ENCODE results near the gene NCBP2. TPM values are rescaled to one million over a fixed set of nuclear protein-coding genes. Genes with fewer than 3 reads are reported as not detected.

NCBP2 gene
- total RNA-seq (2014; rRNA removed; shearing (Covaris generic)) (72.7 and 78.4 TPM in 2 replicates), polyA plus RNA-seq (2016; fragmentation: Nextera tagmentation; extraction: Ambion mirVana) (83.8 and 98.9 TPM in 2 replicates)
- long read RNA-seq, transcript NCBP2-201 (4 exons, 2,169 nt): major isoform, 64 of 85 reads
- long read RNA-seq, transcript NCBP2-205 (4 exons, 2,220 nt): minor isoform, 9 of 85 reads
- long read RNA-seq, transcript NCBP2-207 (4 exons, 1,133 nt): minor isoform, 5 of 85 reads
- long read RNA-seq, partial matches to known transcripts: 2 of 85 reads
- long read RNA-seq, other reads (novel, unspliced or antisense): 2 of 85 reads

DNA sequence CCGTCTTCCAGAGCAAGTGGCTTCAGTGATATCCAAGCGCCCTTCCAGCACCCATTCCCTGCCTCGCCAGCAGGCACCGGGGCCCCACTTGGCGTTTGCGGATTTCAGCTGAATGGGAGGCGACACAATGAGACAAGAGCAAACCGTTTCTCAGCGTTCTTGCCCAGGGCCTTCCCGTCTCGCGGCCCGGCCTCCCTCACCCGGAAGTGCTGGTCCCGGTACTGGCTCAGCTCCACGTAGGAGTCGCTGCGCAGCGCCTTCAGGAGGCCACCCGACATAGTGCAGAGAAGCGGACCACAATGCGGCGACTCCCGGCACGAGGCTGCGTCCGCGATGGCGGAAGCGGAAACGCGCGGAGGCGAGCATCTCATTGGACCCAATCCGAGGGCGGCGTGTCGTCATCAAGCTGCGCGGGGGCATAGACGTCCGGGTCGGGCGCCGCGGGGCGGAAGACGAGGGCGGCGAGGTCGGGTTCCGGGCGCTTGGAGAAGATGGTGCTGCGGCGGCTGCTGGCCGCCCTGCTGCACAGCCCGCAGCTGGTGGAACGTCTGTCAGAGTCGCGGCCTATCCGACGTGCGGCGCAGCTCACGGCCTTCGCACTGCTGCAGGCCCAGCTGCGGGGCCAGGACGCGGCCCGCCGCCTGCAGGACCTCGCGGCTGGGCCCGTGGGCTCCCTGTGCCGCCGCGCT, at the start of gene NCBP2:
TSS of gene NCBP2 (minus strand) at position 303 of the 689 bp plus-strand sequence. CDS start at position 278, 25 bp downstream.
- H3K9me3 Mint-ChIP-seq: no peaks in the 10 kb centered on the region; the same call in 2 of the 3 replicates
- Histone ChIP-seq H4K20me1 (replicated peaks; ENCODE audit: insufficient read depth) (peaks cover 18% of the 10 kb centered on the region), H3K27ac (ENCODE audit: low read depth) (peak within 1 kb of the TSS; percentile 100), H3F3A (replicated peaks; ENCODE audit: low read depth) (peaks cover 7% of the 10 kb centered on the region; the same call in 1 of the 2 replicates), H3K4me1 (ENCODE audit: insufficient read depth) (peaks cover 11% of the 10 kb centered on the region; the same call in 1 of the 2 replicates), H3K9me2 (ENCODE audit: insufficient read depth) (no peaks in the 10 kb centered on the region), H3K27me3 (ENCODE audit: insufficient read depth) (no peaks in the 10 kb centered on the region), H2AFZ (peak within 1 kb of the TSS; percentile 94), H3K4me2 (peak within 1 kb of the TSS; percentile 99), H3K36me3 (ENCODE audit: insufficient read depth) (peaks cover 21% of the 10 kb centered on the region), H3K79me2 (replicated peaks; ENCODE audit: insufficient read depth) (peaks cover 61% of the 10 kb centered on the region), H3K4me3 (peak within 1 kb of the TSS; percentile 99)
- peak within 1 kb of the TSS; percentile 98 for H3K27ac Mint-ChIP-seq
- H3K36me3 Mint-ChIP-seq (ENCODE audit: low read depth): peaks cover 39% of the 10 kb centered on the region
- peak; percentile 99 for DNase-seq (ENCODE audit: low spot score)
- peak within 1 kb of the TSS; percentile 99 for H3K4me3 Mint-ChIP-seq
- peak; percentile 94 for ATAC-seq
- peaks cover 22% of the 10 kb centered on the region; the same call in 2 of the 3 replicates for H3K4me1 Mint-ChIP-seq
- H3K27me3 Mint-ChIP-seq (ENCODE audit: insufficient read depth, low read depth, poor library complexity): peaks cover 20% of the 10 kb centered on the region
- TF ChIP-seq POLR2AphosphoS5 (IDR thresholded peaks at IDR 0.05; ENCODE audit: low read depth) (peak; percentile 95), STAT1 (IDR thresholded peaks at IDR 0.05; ENCODE audit: unreplicated experiment) (no peak), CREB1 (CRISPR knock-in tag; IDR thresholded peaks at IDR 0.05; ENCODE audit: low read depth) (peak; percentile 98), ZNF114 (CRISPR knock-in tag; IDR thresholded peaks at IDR 0.05) (no peak)
- TF ChIP-seq, protein P1, sequence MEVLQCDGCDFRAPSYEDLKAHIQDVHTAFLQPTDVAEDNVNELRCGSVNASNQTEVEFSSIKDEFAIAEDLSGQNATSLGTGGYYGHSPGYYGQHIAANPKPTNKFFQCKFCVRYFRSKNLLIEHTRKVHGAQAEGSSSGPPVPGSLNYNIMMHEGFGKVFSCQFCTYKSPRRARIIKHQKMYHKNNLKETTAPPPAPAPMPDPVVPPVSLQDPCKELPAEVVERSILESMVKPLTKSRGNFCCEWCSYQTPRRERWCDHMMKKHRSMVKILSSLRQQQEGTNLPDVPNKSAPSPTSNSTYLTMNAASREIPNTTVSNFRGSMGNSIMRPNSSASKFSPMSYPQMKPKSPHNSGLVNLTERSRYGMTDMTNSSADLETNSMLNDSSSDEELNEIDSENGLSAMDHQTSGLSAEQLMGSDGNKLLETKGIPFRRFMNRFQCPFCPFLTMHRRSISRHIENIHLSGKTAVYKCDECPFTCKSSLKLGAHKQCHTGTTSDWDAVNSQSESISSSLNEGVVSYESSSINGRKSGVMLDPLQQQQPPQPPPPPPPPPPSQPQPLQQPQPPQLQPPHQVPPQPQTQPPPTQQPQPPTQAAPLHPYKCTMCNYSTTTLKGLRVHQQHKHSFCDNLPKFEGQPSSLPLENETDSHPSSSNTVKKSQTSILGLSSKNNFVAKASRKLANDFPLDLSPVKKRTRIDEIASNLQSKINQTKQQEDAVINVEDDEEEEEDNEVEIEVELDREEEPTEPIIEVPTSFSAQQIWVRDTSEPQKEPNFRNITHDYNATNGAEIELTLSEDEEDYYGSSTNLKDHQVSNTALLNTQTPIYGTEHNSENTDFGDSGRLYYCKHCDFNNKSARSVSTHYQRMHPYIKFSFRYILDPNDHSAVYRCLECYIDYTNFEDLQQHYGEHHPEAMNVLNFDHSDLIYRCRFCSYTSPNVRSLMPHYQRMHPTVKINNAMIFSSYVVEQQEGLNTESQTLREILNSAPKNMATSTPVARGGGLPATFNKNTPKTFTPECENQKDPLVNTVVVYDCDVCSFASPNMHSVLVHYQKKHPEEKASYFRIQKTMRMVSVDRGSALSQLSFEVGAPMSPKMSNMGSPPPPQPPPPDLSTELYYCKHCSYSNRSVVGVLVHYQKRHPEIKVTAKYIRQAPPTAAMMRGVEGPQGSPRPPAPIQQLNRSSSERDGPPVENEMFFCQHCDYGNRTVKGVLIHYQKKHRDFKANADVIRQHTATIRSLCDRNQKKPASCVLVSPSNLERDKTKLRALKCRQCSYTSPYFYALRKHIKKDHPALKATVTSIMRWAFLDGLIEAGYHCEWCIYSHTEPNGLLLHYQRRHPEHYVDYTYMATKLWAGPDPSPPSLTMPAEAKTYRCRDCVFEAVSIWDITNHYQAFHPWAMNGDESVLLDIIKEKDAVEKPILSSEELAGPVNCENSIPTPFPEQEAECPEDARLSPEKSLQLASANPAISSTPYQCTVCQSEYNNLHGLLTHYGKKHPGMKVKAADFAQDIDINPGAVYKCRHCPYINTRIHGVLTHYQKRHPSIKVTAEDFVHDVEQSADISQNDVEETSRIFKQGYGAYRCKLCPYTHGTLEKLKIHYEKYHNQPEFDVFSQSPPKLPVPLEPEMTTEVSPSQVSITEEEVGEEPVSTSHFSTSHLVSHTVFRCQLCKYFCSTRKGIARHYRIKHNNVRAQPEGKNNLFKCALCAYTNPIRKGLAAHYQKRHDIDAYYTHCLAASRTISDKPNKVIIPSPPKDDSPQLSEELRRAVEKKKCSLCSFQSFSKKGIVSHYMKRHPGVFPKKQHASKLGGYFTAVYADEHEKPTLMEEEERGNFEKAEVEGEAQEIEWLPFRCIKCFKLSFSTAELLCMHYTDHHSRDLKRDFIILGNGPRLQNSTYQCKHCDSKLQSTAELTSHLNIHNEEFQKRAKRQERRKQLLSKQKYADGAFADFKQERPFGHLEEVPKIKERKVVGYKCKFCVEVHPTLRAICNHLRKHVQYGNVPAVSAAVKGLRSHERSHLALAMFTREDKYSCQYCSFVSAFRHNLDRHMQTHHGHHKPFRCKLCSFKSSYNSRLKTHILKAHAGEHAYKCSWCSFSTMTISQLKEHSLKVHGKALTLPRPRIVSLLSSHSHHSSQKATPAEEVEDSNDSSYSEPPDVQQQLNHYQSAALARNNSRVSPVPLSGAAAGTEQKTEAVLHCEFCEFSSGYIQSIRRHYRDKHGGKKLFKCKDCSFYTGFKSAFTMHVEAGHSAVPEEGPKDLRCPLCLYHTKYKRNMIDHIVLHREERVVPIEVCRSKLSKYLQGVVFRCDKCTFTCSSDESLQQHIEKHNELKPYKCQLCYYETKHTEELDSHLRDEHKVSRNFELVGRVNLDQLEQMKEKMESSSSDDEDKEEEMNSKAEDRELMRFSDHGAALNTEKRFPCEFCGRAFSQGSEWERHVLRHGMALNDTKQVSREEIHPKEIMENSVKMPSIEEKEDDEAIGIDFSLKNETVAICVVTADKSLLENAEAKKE (CRISPR knock-in tag; IDR thresholded peaks at IDR 0.05): no peak
- TF ChIP-seq, protein P2, sequence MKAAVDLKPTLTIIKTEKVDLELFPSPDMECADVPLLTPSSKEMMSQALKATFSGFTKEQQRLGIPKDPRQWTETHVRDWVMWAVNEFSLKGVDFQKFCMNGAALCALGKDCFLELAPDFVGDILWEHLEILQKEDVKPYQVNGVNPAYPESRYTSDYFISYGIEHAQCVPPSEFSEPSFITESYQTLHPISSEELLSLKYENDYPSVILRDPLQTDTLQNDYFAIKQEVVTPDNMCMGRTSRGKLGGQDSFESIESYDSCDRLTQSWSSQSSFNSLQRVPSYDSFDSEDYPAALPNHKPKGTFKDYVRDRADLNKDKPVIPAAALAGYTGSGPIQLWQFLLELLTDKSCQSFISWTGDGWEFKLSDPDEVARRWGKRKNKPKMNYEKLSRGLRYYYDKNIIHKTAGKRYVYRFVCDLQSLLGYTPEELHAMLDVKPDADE (IDR thresholded peaks at IDR 0.05): peak; percentile 90
- TF ChIP-seq, protein P3, sequence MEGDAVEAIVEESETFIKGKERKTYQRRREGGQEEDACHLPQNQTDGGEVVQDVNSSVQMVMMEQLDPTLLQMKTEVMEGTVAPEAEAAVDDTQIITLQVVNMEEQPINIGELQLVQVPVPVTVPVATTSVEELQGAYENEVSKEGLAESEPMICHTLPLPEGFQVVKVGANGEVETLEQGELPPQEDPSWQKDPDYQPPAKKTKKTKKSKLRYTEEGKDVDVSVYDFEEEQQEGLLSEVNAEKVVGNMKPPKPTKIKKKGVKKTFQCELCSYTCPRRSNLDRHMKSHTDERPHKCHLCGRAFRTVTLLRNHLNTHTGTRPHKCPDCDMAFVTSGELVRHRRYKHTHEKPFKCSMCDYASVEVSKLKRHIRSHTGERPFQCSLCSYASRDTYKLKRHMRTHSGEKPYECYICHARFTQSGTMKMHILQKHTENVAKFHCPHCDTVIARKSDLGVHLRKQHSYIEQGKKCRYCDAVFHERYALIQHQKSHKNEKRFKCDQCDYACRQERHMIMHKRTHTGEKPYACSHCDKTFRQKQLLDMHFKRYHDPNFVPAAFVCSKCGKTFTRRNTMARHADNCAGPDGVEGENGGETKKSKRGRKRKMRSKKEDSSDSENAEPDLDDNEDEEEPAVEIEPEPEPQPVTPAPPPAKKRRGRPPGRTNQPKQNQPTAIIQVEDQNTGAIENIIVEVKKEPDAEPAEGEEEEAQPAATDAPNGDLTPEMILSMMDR (conservative IDR thresholded peaks at IDR 0.05; ENCODE audit: low read depth in 2 of 2): peak; percentile 41 to 77
- TF ChIP-seq, protein P4, sequence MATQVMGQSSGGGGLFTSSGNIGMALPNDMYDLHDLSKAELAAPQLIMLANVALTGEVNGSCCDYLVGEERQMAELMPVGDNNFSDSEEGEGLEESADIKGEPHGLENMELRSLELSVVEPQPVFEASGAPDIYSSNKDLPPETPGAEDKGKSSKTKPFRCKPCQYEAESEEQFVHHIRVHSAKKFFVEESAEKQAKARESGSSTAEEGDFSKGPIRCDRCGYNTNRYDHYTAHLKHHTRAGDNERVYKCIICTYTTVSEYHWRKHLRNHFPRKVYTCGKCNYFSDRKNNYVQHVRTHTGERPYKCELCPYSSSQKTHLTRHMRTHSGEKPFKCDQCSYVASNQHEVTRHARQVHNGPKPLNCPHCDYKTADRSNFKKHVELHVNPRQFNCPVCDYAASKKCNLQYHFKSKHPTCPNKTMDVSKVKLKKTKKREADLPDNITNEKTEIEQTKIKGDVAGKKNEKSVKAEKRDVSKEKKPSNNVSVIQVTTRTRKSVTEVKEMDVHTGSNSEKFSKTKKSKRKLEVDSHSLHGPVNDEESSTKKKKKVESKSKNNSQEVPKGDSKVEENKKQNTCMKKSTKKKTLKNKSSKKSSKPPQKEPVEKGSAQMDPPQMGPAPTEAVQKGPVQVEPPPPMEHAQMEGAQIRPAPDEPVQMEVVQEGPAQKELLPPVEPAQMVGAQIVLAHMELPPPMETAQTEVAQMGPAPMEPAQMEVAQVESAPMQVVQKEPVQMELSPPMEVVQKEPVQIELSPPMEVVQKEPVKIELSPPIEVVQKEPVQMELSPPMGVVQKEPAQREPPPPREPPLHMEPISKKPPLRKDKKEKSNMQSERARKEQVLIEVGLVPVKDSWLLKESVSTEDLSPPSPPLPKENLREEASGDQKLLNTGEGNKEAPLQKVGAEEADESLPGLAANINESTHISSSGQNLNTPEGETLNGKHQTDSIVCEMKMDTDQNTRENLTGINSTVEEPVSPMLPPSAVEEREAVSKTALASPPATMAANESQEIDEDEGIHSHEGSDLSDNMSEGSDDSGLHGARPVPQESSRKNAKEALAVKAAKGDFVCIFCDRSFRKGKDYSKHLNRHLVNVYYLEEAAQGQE (IDR thresholded peaks at IDR 0.05; ENCODE audit: unreplicated experiment): peak; percentile 3

Data from GM23338 (cell line).